A549 (cell line): ENCODE results near the gene CA12. TPM values are rescaled to one million over a fixed set of nuclear protein-coding genes. Genes with fewer than 3 reads are reported as not detected.
"Not testable (repeated sequence)": the region's sequence is repeated elsewhere in the genome, so short reads cannot be mapped to it uniquely, and the experiment has no call there.

Experiments
- ATAC-seq, 2 experiments: fragments of 200-7000 bp in 1 of 2; fragments of >200 bp in 1 of 2; cut with Nextera tagmentation in 1 of 2; cut with Tn5 transposase in 1 of 2; 3 replicates each; pipeline versions ENCODE4 v1.8.0 to v1.9.1; 2018 to 2020; ENCODE audit warnings: mild to moderate bottlenecking in 1 of 2, moderate library complexity in 1 of 2
- CTCF ChIA-PET: fragments of 300-600 bp; sonication (Branson Sonifier 250); formaldehyde crosslinking; extraction: SDS; loops from one replicate; lab custom pipeline; 2021; ENCODE audit warnings: antibody characterized with exemption, inconsistent platforms; lab: Yijun Ruan, JAX
- POLR2A ChIA-PET: fragments of 350-600 bp; formaldehyde crosslinking; extraction: SDS; loops from one replicate; lab custom pipeline; 2021; ENCODE audit warnings: antibody characterized with exemption, inconsistent platforms; lab: Yijun Ruan, JAX
- DNase-seq, 2 experiments: peaks; one replicate each; pipeline versions ENCODE4 v3.0.0 to v3.0.0-alpha.2; 2011 to 2016; ENCODE audit warnings: low read depth in 1 of 2, low spot score in 1 of 2
- FAIRE-seq: peaks from 2 replicates; lab custom pipeline; 2011; peaks lifted over from hg19 to GRCh38; lab: Jason Lieb, UNC
- H3K27ac ChIP-seq, 2 experiments: fragments of >200 bp; sonication (Bioruptor Twin); formaldehyde crosslinking; 3 replicates each; pipeline ENCODE4 v1.5.1; 2016 to 2017
- H3K4me1 ChIP-seq: fragments of >200 bp; sonication (Bioruptor Twin); formaldehyde crosslinking; 3 replicates; pipeline ENCODE4 v1.6.1; 2016
- H3K4me2 ChIP-seq: fragments of >200 bp; sonication (Bioruptor Twin); formaldehyde crosslinking; 3 replicates; pipeline ENCODE4 v1.6.1; 2016
- H3K4me3 ChIP-seq: fragments of >200 bp; sonication (Bioruptor Twin); formaldehyde crosslinking; 3 replicates; pipeline ENCODE4 v1.5.1; 2016
- H3K9me3 ChIP-seq: fragments of >200 bp; sonication (Bioruptor Twin); formaldehyde crosslinking; 3 replicates; pipeline ENCODE4 v1.6.1; 2016
- CBX2 ChIP-seq: fragments of 200-600 bp; sonication (generic); IDR thresholded peaks from 2 replicates; pipeline ENCODE4 v1.6.1; 2016; ENCODE audit warnings: low read depth, mild to moderate bottlenecking, borderline replicate concordance
- EHF ChIP-seq: fragments of 250-450 bp; sonication (Bioruptor Pico); IDR thresholded peaks from 2 replicates; pipeline ENCODE4 v1.5.0; 2020; ENCODE audit warnings: mild to moderate bottlenecking
- HDAC2 ChIP-seq: fragments of 200-600 bp; sonication (generic); IDR thresholded peaks from 2 replicates; pipeline ENCODE4 v1.6.1; 2016
- HOXA7 ChIP-seq: fragments of 250-450 bp; sonication (Bioruptor Pico); IDR thresholded peaks from 2 replicates; pipeline ENCODE4 v1.5.0; 2020; ENCODE audit warnings: mild to moderate bottlenecking, moderate library complexity
- MAFK ChIP-seq: fragments of 450-650 bp; IDR thresholded peaks from 2 replicates; pipeline ENCODE4 v1.6.1; 2014; ENCODE audit not compliant: partially characterized antibody
- POLR2AphosphoS2 ChIP-seq: conservative IDR thresholded peaks from 2 replicates; pipeline ENCODE4 v1.6.1; 2012; ENCODE audit warnings: low read length, improper control_type of control experiment, inconsistent platforms
- ZFP36 ChIP-seq: fragments of 450-650 bp; IDR thresholded peaks from 2 replicates; pipeline ENCODE4 v1.6.1; 2014; ENCODE audit warnings: borderline replicate concordance; ENCODE audit not compliant: partially characterized antibody
- WGBS: methylation state at CpG from one replicate; pipeline ENCODE4 v1.1.6; 2017; ENCODE audit errors: missing lambda C conversion rate; 5-methylcytosine and 5-hydroxymethylcytosine counted together
- polyA plus RNA-seq, 4 experiments: library from polyadenylated mRNA; depleted of rRNA in 3 of 4; stranded (reverse); fragments of >200 nt; fragmentation: RNase III in 1 of 4; extraction: RNeasy Plus Mini Kit Qiagen cat#74134 plus additional on column Dnase treatment in 1 of 4; gene quantifications; 2 replicates in 3 of 4; 3 replicates in 1 of 4; pipeline ENCODE4 v1.2.3, GENCODE V29; 2011 to 2017
- TF ChIP-seq, protein P1 (sequence below): IDR thresholded peaks from 2 replicates; pipeline ENCODE4 v1.6.1; 2012; ENCODE audit warnings: low read depth, borderline replicate concordance
- TF ChIP-seq, protein P2 (sequence below): IDR thresholded peaks from 2 replicates; pipeline ENCODE4 v1.6.1; 2012

Gene CA12
- polyA plus RNA-seq, 2 of the 4 experiments (the other 2 are of a cell fraction): 129 to 323 TPM

DNA sequence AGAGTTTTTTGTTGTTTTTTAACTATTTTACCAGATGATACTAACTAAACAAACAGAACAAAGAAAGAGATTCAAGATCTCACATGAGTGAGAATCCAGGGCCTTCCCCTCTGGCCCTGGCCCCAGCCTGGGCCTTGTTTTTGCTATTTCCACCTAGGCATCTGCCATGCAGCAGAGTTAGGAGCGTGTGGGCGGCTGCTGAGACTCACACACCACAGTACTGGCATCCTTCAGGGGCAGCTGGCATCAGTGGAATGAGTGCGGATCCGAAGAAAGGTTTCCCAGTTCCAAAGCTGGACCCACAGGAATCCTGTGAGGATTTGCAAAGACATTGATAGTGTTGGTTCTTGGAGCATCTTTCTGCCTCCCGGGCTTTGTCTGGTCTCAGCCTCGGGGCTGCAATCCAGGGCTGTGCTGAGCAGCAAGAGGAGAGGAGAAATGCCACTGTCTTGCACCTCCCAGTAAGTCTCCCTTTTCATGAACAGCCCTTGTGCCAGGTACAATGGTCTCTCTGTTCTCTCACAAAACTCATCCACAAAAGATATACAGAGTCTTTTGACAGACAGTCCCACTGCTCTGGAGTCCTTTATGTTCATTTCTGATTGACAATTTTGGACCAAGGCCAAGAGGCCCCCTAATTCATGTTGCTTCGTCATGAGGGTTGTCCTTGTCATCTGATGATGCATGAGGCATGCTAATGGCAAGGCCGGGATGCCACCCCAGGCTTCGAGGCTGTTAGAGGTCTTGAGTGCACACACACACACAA, 57.7 kb downstream of the CA12 start:
- Histone ChIP-seq H3K4me3 (no peak overlapping the region), H3K9me3 (no peaks in the 10 kb centered on the region), H3K4me1 (no peaks in the 10 kb centered on the region), H3K27ac (no peak overlapping the region), H3K4me2 (no peak overlapping the region)
- peak; percentile 11 to 20; a peak in 3 of 6 replicates for ATAC-seq
- 0 out of 2 replicates have a peak, but pooled peaks have one; percentile 56 for TF ChIP-seq POLR2AphosphoS2
- TF ChIP-seq ZFP36: no peak
- 81% methylated on average over 9 of the region's 9 CpGs for WGBS
- no peak for FAIRE-seq
- no peak for DNase-seq
- ChIA-PET CTCF (interaction anchor here (0.6 to 1.2 kb wide), 4 partner anchors 8 to 78 kb away, joined by 3 read pairs; no protein-coding TSS in a partner anchor), POLR2A (no interaction called here)

DNA sequence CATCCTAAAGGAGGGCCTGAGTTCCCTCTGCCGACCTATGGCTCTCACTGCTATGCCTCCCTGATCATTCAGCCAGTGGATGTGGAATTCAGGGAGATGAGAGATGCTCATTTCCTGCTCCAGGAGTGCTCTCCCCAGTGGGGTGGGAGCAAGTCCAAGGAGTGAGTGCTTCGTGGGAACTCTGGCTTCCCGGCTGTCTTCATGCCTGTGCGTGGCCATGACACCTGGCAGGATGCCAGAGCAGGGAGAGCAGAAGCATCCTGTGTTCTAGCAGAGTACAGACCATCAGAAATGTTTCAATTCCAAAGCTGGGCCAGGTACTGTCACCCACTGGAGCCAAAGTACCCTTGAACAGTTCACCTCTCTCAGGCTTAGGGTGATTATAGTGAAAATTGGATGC, 59.1 kb downstream of the CA12 start:
- no peaks in the 10 kb centered on the region for H3K4me1 ChIP-seq
- FAIRE-seq (no peak), DNase-seq (no peak), ATAC-seq (peak; percentile 26 to 39; a peak in 4 of 6 replicates)
- no peak overlapping the region for H3K4me3 ChIP-seq
- no peak overlapping the region for H3K4me2 ChIP-seq
- ChIA-PET CTCF (interaction anchor here (0.6 to 1.8 kb wide), 6 partner anchors 9 to 80 kb away, joined by 3 to 5 read pairs (median 3); no protein-coding TSS in a partner anchor), POLR2A (interaction anchor here (0.6 kb wide), 1 partner anchor 980 kb away, joined by 5 read pairs; no protein-coding TSS in a partner anchor)
- H3K9me3 ChIP-seq: no peaks in the 10 kb centered on the region
- H3K27ac ChIP-seq: 0 out of 6 replicates have a peak overlapping the region, but pooled peaks of 1 of the 2 experiments have one; percentile 36
- peak; percentile 30; the same call in 1 of the 2 replicates for TF ChIP-seq HOXA7 (CRISPR knock-in tag)
- no peak for TF ChIP-seq MAFK
- TF ChIP-seq, all 56 proteins: peak for 1
- 69% methylated on average over 4 of the region's 4 CpGs for WGBS

DNA sequence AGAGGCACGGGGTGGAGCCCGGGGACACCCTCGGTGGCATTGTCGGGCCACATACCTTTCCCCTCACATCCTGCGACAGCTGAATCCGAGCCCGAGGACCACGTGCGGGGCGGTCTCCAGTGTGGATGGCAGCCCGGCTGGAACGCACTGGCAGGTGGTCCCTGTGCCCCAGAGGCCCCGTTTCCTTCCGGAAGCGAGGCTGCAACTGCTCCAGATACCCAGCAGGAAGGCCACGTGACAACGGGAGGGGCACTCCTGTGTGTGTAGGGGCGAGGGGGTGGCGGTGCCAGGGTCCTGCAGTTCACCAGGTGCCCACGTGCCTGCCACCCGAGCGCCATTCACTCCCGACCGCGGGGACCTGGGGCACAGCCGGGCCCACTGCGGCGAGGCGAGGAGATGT, 60.2 kb downstream of the CA12 start:
- 91% methylated on average over 29 of the region's 29 CpGs for WGBS
- TF ChIP-seq EHF (CRISPR knock-in tag): no peak
- TF ChIP-seq, protein P1, sequence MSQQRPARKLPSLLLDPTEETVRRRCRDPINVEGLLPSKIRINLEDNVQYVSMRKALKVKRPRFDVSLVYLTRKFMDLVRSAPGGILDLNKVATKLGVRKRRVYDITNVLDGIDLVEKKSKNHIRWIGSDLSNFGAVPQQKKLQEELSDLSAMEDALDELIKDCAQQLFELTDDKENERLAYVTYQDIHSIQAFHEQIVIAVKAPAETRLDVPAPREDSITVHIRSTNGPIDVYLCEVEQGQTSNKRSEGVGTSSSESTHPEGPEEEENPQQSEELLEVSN: no peak
- TF ChIP-seq, protein P2, sequence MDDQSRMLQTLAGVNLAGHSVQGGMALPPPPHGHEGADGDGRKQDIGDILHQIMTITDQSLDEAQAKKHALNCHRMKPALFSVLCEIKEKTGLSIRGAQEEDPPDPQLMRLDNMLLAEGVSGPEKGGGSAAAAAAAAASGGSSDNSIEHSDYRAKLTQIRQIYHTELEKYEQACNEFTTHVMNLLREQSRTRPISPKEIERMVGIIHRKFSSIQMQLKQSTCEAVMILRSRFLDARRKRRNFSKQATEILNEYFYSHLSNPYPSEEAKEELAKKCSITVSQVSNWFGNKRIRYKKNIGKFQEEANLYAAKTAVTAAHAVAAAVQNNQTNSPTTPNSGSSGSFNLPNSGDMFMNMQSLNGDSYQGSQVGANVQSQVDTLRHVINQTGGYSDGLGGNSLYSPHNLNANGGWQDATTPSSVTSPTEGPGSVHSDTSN: no peak
- TF ChIP-seq HOXA7 (CRISPR knock-in tag): no peak
- no peak for TF ChIP-seq CBX2
- TF ChIP-seq HDAC2: no peak
- Histone ChIP-seq H3K4me3 (no peak overlapping the region), H3K4me2 (no peak overlapping the region), H3K27ac (no peak overlapping the region), H3K9me3 (no peaks in the 10 kb centered on the region), H3K4me1 (no peaks in the 10 kb centered on the region)
- ChIA-PET POLR2A (no interaction called here), CTCF (interaction anchor here (1.7 kb wide), 1 partner anchor 30 kb away, joined by 5 read pairs; no protein-coding TSS in a partner anchor)
- ATAC-seq (peak; percentile 12 to 21; a peak in 2 of 6 replicates), FAIRE-seq (no peak), DNase-seq (no peak)

DNA sequence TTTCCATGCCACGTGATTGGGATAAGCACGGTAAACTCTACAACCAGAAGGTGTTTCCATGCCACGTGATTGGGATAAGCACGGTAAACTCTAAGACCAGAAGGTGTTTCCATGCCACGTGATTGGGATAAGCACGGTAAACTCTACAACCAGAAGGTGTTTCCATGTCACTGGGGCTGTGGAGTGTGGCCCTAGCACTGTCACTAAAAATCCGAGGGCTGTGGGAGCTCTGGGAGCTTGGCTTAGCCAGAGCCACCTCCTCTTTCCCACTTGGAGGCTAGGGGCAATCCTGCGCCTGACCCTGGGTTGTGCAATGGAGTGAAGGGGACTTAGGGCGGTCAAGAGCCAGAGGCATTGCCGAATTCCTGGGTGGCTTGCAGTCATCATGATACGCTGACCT, 60.7 kb downstream of the CA12 start:
- H3K9me3 ChIP-seq, FAIRE-seq, H3K4me1 ChIP-seq, DNase-seq, H3K27ac ChIP-seq, H3K4me2 ChIP-seq, H3K4me3 ChIP-seq, POLR2A ChIA-PET: not testable (repeated sequence)
- peak in 1 of 2 experiments; percentile 9; a peak in 3 of 6 replicates for ATAC-seq
- WGBS: 90% methylated on average over 11 of the region's 11 CpGs
- CTCF ChIA-PET: interaction anchor here (0.6 to 1.7 kb wide), 2 partner anchors 29 to 113 kb away, joined by 3 to 5 read pairs; no protein-coding TSS in a partner anchor

DNA sequence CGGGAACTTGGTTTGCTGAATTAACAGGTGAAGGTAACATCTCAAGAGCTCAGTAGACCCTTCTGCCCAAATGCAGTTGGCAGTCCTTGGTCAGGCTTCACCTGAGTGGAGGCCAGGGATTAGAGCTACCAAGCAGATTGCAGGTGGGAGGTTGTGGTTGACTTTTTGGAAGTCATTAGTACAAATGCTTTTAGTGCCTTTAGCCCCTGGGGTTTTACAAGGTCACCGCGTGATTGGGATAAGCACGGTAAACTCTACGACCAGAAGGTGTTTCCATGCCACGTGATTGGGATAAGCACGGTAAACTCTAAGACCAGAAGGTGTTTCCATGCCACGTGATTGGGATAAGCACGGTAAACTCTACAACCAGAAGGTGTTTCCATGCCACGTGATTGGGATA, 61.2 kb downstream of the CA12 start:
- H3K4me3 ChIP-seq, POLR2A ChIA-PET, FAIRE-seq, H3K27ac ChIP-seq, DNase-seq, H3K4me2 ChIP-seq, H3K4me1 ChIP-seq, H3K9me3 ChIP-seq, ATAC-seq: not testable (repeated sequence)
- CTCF ChIA-PET: interaction anchor here (0.6 to 1.7 kb wide), 4 partner anchors 12 to 113 kb away, joined by 3 to 5 read pairs (median 4); no protein-coding TSS in a partner anchor
- WGBS: 89% methylated on average over 9 of the region's 10 CpGs
